Panc1 (cell line): ENCODE data around the gene JPH2. TPM values are rescaled to one million over a fixed set of nuclear protein-coding genes. Genes with fewer than 3 reads are reported as not detected.

Experiments
- ATAC-seq: fragments of 200-7000 bp; cut with Tn5 transposase; 2 replicates; pipeline ENCODE4 v1.9.1; 2020; ENCODE audit warnings: mild to moderate bottlenecking, moderate library complexity
- BruUV-seq: library from RNA; stranded (reverse); fragments of 400-500 nt; replicated peaks from 2 replicates; lab custom pipeline; 2021; lab: Mats Ljungman, UMichigan
- CTCF ChIA-PET: fragments of 300-600 bp; sonication (Branson Sonifier 250); formaldehyde crosslinking; loops from one replicate; lab custom pipeline; 2022; ENCODE audit warnings: antibody characterized with exemption; lab: Charles Lee
- POLR2A ChIA-PET: fragments of 300-600 bp; sonication (Branson Sonifier 250); formaldehyde crosslinking; loops from one replicate; lab custom pipeline; 2022; ENCODE audit warnings: antibody characterized with exemption; lab: Charles Lee
- DNase-seq: peaks from one replicate; pipeline ENCODE4 v3.0.0-alpha.2; 2010; ENCODE audit warnings: low read depth, low spot score
- H3K27ac ChIP-seq: 2 replicates; pipeline ENCODE4 v1.5.1; 2011; ENCODE audit warnings: mild to moderate bottlenecking, low read length, inconsistent platforms
- H3K27me3 ChIP-seq: fragments of 200-500 bp; sonication (Bioruptor generic); 2 replicates; pipeline ENCODE4 v1.6.0; 2014; ENCODE audit warnings: low read length, inconsistent platforms; ENCODE audit not compliant: control insufficient read depth, insufficient read depth
- H3K36me3 ChIP-seq: fragments of 200-500 bp; sonication (Bioruptor generic); 2 replicates; pipeline ENCODE4 v1.5.1; 2014; ENCODE audit warnings: inconsistent platforms, mild to moderate bottlenecking, low read length, moderate library complexity; ENCODE audit not compliant: control insufficient read depth, insufficient read depth
- H3K4me1 ChIP-seq: 2 replicates; pipeline ENCODE4 v1.5.1; 2011; ENCODE audit warnings: inconsistent platforms, mild to moderate bottlenecking, low read length, moderate library complexity; ENCODE audit not compliant: control insufficient read depth, insufficient read depth
- H3K4me3 ChIP-seq, 2 experiments: 2 replicates each; pipeline ENCODE4 v1.5.1; 2011 to 2012; ENCODE audit warnings: low read depth in 2 of 2, low read length in 2 of 2, mild to moderate bottlenecking in 2 of 2, inconsistent platforms in 1 of 2, moderate library complexity in 1 of 2
- H3K9me3 ChIP-seq: fragments of 200-500 bp; sonication (Bioruptor generic); 2 replicates; pipeline ENCODE4 v1.5.1; 2014; ENCODE audit warnings: low read depth, mild to moderate bottlenecking, inconsistent platforms, low read length, moderate library complexity; ENCODE audit not compliant: control insufficient read depth, insufficient read depth
- POLR2AphosphoS5 ChIP-seq: IDR thresholded peaks from 2 replicates; pipeline ENCODE4 v1.6.1; 2012; ENCODE audit warnings: mild to moderate bottlenecking, low read depth, low read length, moderate library complexity
- REST ChIP-seq, 2 experiments: IDR thresholded peaks; 2 replicates each; pipeline ENCODE4 v1.6.1; 2011 to 2012; ENCODE audit warnings: low read depth in 2 of 2, control low read depth in 1 of 2, low read length in 1 of 2, mild to moderate bottlenecking in 1 of 2, moderate library complexity in 1 of 2; ENCODE audit not compliant: insufficient read depth in 1 of 2
- SIN3A ChIP-seq: IDR thresholded peaks from 2 replicates; pipeline ENCODE4 v1.6.1; 2012; ENCODE audit warnings: low read depth, mild to moderate bottlenecking, low read length, moderate library complexity, borderline replicate concordance; ENCODE audit not compliant: insufficient read depth
- TCF7L2 ChIP-seq: IDR thresholded peaks from 2 replicates; pipeline ENCODE4 v1.6.1; 2011; ENCODE audit warnings: mild to moderate bottlenecking, low read depth, low read length, inconsistent platforms
- in situ Hi-C: cut with HindIII; loops from 2 replicates; pipeline ENCODE4 v1.10.0; 2016; ENCODE audit warnings: low sequenced_read_pairs, low pct_unique_long_range_greater_than_20kb
- intact Hi-C: fragments of 100-400 bp; cut with micrococcal nuclease; formaldehyde crosslinking; loops from one replicate; pipeline ENCODE4 v1.10.0; 2022; ENCODE audit not compliant: unreplicated experiment
- total RNA-seq: library from RNA; stranded (reverse); gene quantifications from one replicate; pipeline ENCODE4 v1.2.1, GENCODE V29; 2021; ENCODE audit not compliant: unreplicated experiment
- TF ChIP-seq, protein P1 (sequence below): fragments of 450-650 bp; IDR thresholded peaks from 2 replicates; pipeline ENCODE4 v1.5.1; 2017; ENCODE audit warnings: mild to moderate bottlenecking

The JPH2 gene
- total RNA-seq, 1 experiment from 2014 or later = 0.49 TPM

- CTCF ChIA-PET = no interaction called here
- H3K27ac ChIP-seq = no peak overlapping the region
- H3K36me3 ChIP-seq = no peaks in the 10 kb centered on the region
- H3K27me3 ChIP-seq = no peaks in the 10 kb centered on the region
- POLR2A ChIA-PET = no interaction called here
- no peak overlapping the region for H3K4me3 ChIP-seq
- TF ChIP-seq TCF7L2 = no peak
- TF ChIP-seq, protein P1, sequence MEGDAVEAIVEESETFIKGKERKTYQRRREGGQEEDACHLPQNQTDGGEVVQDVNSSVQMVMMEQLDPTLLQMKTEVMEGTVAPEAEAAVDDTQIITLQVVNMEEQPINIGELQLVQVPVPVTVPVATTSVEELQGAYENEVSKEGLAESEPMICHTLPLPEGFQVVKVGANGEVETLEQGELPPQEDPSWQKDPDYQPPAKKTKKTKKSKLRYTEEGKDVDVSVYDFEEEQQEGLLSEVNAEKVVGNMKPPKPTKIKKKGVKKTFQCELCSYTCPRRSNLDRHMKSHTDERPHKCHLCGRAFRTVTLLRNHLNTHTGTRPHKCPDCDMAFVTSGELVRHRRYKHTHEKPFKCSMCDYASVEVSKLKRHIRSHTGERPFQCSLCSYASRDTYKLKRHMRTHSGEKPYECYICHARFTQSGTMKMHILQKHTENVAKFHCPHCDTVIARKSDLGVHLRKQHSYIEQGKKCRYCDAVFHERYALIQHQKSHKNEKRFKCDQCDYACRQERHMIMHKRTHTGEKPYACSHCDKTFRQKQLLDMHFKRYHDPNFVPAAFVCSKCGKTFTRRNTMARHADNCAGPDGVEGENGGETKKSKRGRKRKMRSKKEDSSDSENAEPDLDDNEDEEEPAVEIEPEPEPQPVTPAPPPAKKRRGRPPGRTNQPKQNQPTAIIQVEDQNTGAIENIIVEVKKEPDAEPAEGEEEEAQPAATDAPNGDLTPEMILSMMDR = peak; percentile 56
- DNase-seq (no peak), ATAC-seq (peak; percentile 57; the same call in 1 of the 2 replicates)
- H3K4me1 ChIP-seq = no peaks in the 10 kb centered on the region
- in situ Hi-C loops (no loop called here), intact Hi-C loops (no loop called here)
- H3K9me3 ChIP-seq = no peaks in the 10 kb centered on the region
- BruUV-seq = no TSS peak
Observed at GRCh38 chr20:44093249-44093582, 93.8 kb downstream of the JPH2 start.

DNA sequence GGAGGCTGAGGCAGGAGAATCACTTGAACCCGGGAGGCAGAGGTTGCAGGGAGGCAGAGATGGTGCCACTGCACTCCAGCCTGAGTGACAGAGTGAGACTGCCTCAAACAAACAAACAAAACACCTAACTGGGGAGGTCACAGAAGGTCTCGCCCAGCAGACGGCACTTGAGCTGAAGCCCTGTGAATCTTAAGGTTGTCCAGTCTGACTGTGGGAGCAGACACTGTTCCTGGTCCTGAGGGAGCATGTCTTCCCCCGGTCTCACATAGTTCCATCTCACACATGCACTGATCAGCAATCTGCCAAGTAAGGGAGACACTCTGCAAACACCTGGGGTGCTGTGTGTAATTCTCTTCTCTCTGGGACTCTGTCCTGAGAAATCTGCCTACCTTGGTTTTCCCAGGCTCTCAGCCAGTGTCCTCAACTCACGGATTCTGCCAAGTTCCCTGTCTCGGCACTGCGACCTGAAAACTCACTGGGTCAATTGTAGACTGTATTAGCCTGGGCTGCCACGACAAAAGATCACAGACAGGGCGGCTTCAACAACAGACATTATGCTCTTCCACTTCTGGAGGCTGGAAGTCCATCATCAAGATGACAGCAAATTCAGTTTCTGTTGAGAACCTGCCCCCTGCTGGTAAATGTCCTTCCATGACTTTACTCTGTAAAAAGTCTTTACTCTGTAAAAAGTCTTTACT, 94.3 kb downstream of the JPH2 start:
- Histone ChIP-seq H3K4me3 (no peak overlapping the region), H3K9me3 (no peaks in the 10 kb centered on the region), H3K36me3 (no peaks in the 10 kb centered on the region), H3K4me1 (no peaks in the 10 kb centered on the region), H3K27me3 (no peaks in the 10 kb centered on the region), H3K27ac (no peak overlapping the region)
- no peak for DNase-seq
- in situ Hi-C loops (no loop called here), intact Hi-C loops (no loop called here)
- ChIA-PET CTCF (no interaction called here), POLR2A (no interaction called here)
- peak; percentile 70; the same call in 1 of the 2 replicates for ATAC-seq
- no TSS peak for BruUV-seq
- TF ChIP-seq POLR2AphosphoS5 = no peak
- no peak for TF ChIP-seq SIN3A
- TF ChIP-seq, protein P1 = peak; percentile 78

- Histone ChIP-seq H3K36me3 (no peaks in the 10 kb centered on the region), H3K27me3 (no peaks in the 10 kb centered on the region), H3K4me1 (no peaks in the 10 kb centered on the region), H3K27ac (no peak overlapping the region), H3K4me3 (no peak overlapping the region), H3K9me3 (no peaks in the 10 kb centered on the region)
- ATAC-seq (no peak), DNase-seq (no peak)
- intact Hi-C loops (no loop called here), in situ Hi-C loops (no loop called here)
- no TSS peak for BruUV-seq
- ChIA-PET POLR2A (no interaction called here), CTCF (no interaction called here)
- TF ChIP-seq, protein P1 = no peak
- no peak for TF ChIP-seq TCF7L2
- TF ChIP-seq SIN3A = no peak
- no peak for TF ChIP-seq POLR2AphosphoS5
- no peak for TF ChIP-seq REST (IDR thresholded peaks at IDR 0.05; ENCODE audit: insufficient read depth in 1 of 2, low read depth in 2 of 2, low read length in 1 of 2)
Observed at GRCh38 chr20:44091026-44091425, 96.0 kb downstream of the JPH2 start.
